NT2/D1 (cell line): ENCODE results near the gene FOLR1.

Source experiments
- YY1 ChIP-seq: IDR thresholded peaks from 2 replicates; pipeline ENCODE4 v1.6.1; 2011; ENCODE audit not compliant: insufficient read length, insufficient read depth
- ZNF274 ChIP-seq: IDR thresholded peaks from 2 replicates; pipeline ENCODE4 v1.6.1; 2011; ENCODE audit warnings: mild to moderate bottlenecking, low read depth, low read length

DNA sequence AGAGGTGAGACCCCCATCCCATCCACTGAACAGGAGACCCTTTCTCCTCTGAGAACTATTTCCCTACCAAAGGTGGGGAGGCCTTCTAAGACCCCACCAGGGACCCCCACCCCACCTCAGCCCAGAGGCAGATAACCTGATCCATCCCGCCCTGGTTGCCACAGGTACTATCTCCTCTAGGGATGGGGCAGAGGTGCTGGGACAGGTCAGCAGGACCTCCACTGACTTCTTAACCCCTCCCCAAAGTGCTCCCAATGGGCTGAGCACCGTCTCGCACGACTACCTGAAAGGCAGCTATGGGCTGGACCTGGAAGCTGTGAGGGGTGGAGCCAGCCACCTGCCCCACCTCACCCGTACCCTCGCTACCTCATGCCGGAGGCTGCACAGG, 36.9 kb downstream of the FOLR1 start:
- TF ChIP-seq YY1 (no peak), ZNF274 (no peak)
